ENCODE measurements around the gene NSMF.

NSMF gene

DNA sequence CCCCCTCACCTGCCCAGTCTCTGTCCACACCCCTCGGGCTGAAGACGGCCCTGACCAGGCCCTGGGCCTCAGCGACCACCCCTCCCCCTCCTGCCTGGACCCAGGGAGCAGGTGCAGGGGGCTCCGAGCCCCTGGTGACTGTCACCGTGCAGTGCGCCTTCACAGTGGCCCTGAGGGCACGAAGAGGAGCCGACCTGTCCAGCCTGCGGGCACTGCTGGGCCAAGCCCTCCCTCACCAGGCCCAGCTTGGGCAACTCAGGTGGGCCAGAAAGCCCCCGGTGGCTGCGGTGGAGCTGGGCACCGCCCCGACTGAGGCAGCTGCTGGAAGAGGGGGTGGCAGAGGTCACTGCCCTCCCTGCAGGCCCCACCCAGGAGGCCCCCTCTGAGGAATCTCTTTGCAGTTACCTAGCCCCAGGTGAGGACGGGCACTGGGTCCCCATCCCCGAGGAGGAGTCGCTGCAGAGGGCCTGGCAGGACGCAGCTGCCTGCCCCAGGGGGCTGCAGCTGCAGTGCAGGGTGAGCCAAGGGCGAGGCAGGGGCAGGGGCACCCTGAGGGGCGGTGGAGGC, 25.7 kb downstream of the NSMF start:
- DNase-seq (ENCODE audit: low read depth in 2 of 3, low spot score in 2 of 3), result no peak

- no peak for DNase-seq (ENCODE audit: low read depth in 2 of 3, low spot score in 2 of 3)
Measured at GRCh38 chr9:137432687-137433348, 26.3 kb downstream of the NSMF start.

GRCh38 chr9:137431416-137431931, 27.7 kb downstream of the NSMF start:
- DNase-seq (ENCODE audit: low read depth in 2 of 3, low spot score in 2 of 3), result no peak

GRCh38 chr9:137430723-137431415, 28.3 kb downstream of the NSMF start:
- no peak for DNase-seq (ENCODE audit: low read depth in 2 of 3, low spot score in 2 of 3)

GRCh38 chr9:137429974-137430722, 29.0 kb downstream of the NSMF start:
- no peak for DNase-seq (ENCODE audit: low read depth in 2 of 3, low spot score in 2 of 3)

GRCh38 chr9:137429546-137429890, 29.6 kb downstream of the NSMF start:
- no peak for DNase-seq (ENCODE audit: low read depth in 2 of 3, low spot score in 2 of 3)

GRCh38 chr9:137428841-137429545, 30.1 kb downstream of the NSMF start:
- no peak for DNase-seq (ENCODE audit: low read depth in 2 of 3, low spot score in 2 of 3)

GRCh38 chr9:137428311-137428630, 30.9 kb downstream of the NSMF start:
- no peak for DNase-seq (ENCODE audit: low read depth in 2 of 3, low spot score in 2 of 3)

- no peak for DNase-seq (ENCODE audit: low read depth in 2 of 3, low spot score in 2 of 3)
Measured at GRCh38 chr9:137427454-137428310, 31.5 kb downstream of the NSMF start.

DNA sequence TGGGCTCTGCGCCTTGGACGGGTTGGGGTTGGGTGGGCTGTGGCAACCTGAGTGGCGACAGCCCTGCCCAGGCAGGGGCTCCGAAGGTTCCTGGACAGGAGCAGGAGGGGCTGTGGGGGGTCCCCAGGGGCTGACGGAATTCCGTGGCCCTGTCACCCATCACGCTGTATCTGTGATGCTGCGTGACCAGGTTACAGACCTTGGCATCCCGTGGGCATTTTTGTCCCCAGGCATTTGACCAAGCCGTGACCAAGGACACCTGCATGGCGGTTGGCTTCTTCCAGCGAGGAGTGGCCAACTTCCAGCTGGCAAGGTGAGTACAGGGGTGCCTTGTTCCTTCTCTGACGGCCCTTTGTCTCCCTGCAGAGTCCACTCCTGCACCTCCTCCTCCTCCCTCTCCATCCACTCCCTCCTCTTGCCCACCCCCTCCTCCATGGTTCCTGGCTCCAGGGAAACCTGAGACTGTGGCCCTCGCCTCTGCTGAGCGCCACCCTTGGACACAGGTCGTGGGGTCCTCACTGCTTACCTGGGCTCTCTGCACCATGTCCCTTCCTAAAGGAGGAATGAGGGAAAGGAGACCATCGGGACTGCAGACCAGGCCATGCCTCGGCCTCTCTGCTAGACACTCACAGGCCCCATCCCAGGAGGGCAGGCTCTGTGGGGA, 33.0 kb downstream of the NSMF start:
- DNase-seq (ENCODE audit: low read depth in 2 of 3, low spot score in 2 of 3), result no peak

GRCh38 chr9:137423514-137424291, 35.4 kb downstream of the NSMF start:
- DNase-seq (ENCODE audit: low read depth in 2 of 3, low spot score in 2 of 3), result no peak

- DNase-seq (ENCODE audit: low read depth in 2 of 3, low spot score in 2 of 3), result peak; percentile 90 to 92 (median 92)
Measured at GRCh38 chr9:137422604-137423513, 36.3 kb downstream of the NSMF start, which contains the start of the genes EXD3 and NOXA1. TSS of gene EXD3 (minus strand) at chr9:137423162. CDS start at chr9:137395357, 27,805 bp downstream. TSS of gene NOXA1 (plus strand) at chr9:137423393. CDS start at chr9:137423530, 137 bp downstream.

- no peak for DNase-seq (ENCODE audit: low read depth in 2 of 3, low spot score in 2 of 3)
Measured at GRCh38 chr9:137421838-137422603, 37.1 kb downstream of the NSMF start.

GRCh38 chr9:137417161-137418021, 41.7 kb downstream of the NSMF start:
- no peak for DNase-seq (ENCODE audit: low read depth in 2 of 3, low spot score in 2 of 3)

- no peak for DNase-seq (ENCODE audit: low read depth in 2 of 3, low spot score in 2 of 3)
Measured at GRCh38 chr9:137416563-137417151, 42.5 kb downstream of the NSMF start.
